Amniotic stem cell (primary cell): ENCODE measurements around the gene PTPRF.

Source experiments
- DNase-seq: peaks from one replicate; lab custom pipeline; 2025; lab: John Stamatoyannopoulos, UW

The PTPRF gene

DNA sequence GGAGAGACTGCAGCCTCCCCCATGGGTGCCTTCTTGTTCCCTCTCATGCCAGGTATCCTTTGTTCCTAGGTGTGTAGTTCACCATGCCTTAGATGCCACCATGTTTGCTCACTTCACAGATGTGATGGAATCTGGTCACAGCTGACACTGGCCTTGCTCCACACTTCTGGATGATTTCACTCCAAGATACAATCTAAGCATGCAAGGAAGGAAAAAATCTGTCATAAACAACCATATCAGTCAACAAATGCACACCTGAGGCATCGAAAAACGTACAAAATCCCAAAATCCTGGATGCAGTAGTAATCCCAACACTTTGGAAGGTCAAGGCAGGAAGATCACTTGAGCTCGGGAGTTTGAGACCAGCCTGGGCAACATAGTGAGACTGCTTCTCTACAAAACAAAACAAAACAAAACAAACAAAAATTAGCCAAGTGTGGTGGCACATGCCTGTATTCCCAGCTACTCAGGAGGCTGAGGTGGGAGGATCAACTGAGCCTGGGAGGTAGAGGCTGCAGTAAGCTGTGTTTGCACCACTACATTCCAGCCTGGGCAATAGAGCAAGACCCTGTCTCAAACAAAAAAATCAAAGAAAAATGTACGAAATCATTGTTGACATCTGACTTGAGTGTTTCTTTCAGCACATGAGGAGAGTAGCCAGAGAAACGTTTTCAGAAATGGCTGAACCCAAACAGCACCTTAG lies 17.1 kb upstream of the PTPRF start:
- no peak for DNase-seq

- no peak for DNase-seq
Measured at GRCh38 chr1:43518935-43519686, 11.6 kb upstream of the PTPRF start.

- DNase-seq = no peak
Measured at GRCh38 chr1:43520100-43520778, 10.4 kb upstream of the PTPRF start.

GRCh38 chr1:43521078-43521477 lies 9.6 kb upstream of the PTPRF start:
- DNase-seq = no peak

DNA sequence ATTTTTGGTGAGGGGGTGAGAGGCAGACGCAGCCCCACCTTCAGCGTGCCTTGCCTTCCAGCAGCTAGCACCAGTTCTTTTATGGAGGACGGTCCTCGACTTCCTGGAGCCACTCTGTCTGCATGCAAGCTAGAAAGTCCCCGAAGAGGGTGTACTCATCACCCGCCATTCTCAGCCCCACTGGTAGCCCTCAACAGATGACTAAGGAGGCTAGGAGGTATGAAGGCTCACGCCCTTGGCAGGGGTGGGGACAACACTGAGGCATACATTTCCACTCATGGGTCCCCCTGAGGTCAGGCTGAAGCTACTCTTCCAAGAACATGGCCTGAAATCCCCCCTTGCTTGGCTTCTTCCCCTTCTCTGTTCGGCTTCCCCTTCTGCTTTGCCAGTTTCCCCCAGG lies 8.9 kb upstream of the PTPRF start:
- DNase-seq = no peak

- no peak for DNase-seq
Measured at GRCh38 chr1:43522431-43522775, 8.3 kb upstream of the PTPRF start.

DNA sequence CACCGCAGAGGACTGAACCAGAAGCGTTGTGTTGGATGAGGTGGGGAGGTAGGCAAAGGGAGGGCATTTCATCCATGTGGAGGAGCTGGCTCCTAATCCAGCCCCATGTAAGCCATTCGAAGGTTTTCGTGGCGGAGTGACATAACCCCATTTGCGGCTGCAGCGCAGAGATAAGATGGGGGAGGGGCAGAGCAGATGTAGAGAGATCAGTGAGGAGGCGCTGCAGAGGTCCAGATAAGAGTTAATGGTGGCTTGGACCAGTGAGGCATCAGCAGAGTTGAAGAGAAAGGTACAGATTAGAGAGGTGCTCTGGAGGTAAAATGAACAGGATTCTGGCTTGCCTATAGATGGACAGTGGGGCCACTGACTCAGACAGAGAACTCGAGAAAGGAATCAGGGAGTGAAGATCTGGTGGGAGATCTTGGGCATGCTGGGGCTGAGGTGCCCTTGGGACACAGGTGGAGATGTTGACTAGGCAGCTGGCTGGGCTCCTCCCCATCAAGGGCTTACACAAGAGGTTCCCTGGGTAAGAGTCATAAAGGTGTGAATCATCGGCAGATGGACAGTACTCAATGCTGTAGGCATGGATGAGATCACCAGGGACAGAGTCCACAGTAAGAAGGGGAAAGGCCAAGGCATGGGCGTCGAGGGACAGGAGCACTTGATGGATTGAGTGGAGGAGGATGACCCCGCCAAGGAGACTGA lies 7.8 kb upstream of the PTPRF start:
- DNase-seq = no peak

- DNase-seq = no peak
Measured at GRCh38 chr1:43524804-43525203, 5.9 kb upstream of the PTPRF start.

DNA sequence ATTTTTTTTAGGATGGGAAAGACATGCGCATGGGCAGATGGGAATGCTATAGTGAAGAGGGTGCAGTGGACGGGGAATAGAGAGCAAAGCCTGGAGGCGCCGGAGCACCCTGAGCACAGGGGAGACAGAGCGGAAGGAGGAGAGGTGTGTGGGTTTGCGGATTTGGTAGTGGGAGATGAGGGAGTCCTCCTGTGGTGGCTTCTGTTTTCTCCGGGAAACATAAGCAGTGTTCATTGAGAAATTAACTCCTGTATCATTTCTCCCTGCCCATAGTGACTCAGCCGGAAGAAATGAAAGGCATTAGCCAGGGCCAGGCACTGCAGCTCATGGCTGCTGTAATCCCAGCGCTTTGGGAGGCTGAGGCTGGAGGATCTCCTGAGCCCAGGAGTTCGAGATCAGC lies 4.7 kb upstream of the PTPRF start:
- no peak for DNase-seq

DNA sequence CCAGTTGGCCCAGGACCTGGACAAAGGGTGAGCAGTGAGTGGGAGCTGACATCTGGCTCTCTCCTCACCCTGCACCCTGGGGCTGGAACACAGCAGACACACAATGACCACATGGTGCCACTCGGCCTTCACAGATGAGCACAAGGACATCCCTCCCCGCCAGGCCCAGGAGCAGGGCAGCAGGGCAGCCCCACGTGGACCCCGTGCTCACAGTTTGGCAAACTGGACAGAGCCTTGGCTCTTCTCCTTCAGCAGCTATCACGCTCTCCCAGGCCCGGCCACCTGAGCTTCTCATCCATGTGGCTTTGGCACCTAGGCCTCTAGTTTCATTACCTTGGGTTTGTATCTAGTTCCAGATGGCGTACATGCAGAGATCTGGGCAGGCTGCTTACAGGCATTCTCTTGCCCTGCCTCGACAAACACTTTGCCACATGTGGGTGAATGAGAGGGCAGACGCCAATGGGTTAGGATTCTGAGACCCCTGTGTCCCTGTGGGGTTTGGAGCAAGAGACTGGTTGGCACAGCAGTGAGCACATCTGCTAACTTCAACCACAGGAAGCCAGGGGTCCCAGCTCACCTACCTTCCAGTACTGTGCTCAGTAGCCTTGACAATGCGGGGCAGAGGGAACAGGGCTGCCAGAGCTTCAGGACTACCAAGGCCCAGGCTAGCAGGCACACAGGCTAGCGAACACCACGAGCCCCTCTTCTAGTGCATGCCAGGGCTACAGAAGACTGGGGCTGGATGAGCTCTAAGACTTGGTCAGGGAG lies 3.4 kb upstream of the PTPRF start:
- no peak for DNase-seq

DNA sequence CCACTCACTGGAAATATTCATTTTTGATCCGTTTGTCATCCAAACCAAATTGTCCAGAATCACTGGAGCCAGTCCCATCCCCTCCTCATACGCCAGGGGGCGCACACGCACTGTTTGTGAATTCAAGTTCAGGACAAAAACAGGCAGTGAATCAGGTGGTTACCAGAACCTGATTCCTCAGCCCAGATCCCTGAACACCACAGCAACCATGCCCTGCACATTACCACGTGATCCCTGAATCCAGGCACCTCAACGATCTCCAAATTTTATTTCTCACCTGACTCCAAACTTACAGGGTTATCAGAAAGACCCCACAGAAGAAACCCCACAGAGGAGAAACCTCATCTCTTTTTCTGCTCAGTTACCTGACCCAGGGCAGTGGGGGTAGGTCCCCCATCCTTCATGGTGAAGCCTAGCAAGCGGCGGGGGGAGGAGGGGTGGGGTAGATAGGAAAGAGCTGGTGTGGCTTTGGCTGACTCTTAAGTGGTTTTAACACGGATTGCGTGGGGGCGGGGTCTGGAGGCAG lies 1.4 kb upstream of the PTPRF start:
- peak; percentile 81 for DNase-seq

- DNase-seq = no peak
Measured at GRCh38 chr1:43531107-43531905, 623 bp downstream of the PTPRF start.

DNA sequence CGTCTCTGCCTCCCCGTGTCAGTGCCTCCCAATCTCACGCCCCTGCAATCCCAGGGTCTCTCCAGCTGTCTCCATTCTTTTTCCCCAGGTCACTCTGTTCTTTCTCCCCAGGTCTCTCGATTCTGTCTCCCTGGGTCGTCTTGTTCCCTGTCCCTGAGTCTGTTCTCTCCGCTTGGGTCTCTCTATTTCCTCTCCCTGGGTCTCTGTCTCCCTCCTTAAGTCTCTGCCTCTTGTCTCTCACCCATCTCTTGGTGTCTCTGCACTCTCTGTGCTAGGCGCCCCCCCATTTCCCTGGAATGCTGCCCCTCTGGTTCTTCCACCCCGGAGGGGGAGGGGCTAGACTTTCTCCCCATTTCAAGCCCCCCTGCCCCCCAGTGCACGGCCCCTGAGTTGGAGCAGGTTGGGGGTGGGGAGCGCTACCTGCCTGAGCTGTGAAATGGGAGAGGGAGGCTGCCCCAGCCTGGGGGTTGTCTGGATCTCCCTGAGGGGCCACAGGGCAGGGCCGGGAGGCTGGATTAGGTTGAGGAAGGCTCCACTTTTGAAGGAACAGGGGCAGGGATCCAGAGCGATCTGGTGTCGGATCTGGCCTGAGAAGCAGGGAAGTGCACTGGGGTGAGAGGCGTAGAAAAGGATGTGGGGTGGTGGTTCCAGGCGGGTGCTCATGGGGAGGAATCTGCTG lies 1.4 kb downstream of the PTPRF start:
- no peak for DNase-seq

- no peak for DNase-seq
Measured at GRCh38 chr1:43532716-43533115, 2.0 kb downstream of the PTPRF start.

DNA sequence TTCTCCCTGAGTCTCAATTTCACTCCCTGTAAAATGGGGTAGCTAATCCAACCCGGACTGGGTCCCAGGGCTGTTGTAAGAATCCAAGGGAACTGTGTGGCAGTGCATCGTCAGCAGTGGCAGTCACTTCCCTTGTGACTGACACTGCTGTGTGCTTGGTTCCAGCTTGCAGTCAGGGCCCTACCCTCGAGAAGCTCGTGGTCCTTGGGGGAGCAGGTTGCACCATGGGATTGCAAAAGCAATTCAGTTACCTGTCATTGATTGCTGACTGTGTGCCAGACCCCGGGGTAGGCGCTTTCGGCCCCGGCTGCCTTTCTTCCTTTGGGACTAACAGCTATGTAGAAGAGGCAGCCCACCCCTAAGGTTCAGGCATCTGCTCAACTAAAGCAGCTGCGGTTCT lies 2.9 kb downstream of the PTPRF start:
- no peak for DNase-seq

DNA sequence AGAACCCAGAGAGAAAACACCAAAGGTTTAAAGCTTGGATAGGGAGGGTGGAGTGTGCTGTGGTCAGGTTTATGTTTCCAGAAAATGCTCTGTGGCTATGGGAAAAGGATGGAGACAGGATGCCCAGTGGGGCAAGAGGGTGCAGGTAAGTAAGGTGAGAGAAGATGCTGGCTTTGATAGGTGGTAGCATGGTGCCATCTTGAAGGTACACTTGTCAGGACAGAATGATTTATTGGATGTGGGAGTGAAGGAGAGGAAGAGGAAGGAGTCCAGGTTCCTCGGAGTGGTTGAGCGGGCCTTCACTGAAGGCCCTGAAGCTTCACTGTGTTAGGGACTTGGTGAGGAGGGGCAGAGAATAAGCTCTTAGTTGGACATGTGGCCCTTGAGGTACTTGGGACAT lies 3.6 kb downstream of the PTPRF start:
- DNase-seq = no peak

DNA sequence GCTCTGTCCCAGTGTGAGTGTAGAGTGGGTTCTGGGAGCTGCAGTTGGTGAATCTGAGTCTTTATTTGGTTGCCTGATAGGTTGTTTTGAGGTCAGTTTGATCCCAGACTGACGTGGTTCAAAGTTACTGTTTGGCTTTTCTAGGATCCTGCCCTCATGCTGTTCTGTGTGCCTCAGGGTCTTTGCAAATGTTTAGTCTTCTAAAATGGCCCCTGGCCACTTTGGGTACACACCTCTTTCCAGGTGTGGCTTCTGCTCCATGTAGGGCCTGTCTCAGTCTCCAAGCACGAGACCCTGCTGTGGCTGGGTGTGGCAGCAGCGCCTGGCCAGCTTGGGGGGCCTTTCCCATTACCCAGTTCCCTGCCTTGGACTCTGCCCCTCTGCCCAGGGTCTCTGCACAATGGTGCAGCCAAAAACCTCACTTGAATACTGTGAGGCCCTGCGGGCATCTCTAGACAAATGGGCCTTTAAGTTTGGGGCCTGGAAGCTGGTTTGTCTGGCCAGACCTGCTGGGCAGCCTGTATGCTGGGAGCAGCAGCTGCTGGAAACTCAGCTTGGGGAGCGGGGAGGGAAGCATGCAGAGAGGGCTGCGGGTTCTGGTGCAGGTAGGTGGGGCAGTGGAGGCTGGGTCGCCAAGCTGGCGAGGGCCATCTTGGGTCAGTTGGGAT lies 5.6 kb downstream of the PTPRF start:
- DNase-seq = no peak

DNA sequence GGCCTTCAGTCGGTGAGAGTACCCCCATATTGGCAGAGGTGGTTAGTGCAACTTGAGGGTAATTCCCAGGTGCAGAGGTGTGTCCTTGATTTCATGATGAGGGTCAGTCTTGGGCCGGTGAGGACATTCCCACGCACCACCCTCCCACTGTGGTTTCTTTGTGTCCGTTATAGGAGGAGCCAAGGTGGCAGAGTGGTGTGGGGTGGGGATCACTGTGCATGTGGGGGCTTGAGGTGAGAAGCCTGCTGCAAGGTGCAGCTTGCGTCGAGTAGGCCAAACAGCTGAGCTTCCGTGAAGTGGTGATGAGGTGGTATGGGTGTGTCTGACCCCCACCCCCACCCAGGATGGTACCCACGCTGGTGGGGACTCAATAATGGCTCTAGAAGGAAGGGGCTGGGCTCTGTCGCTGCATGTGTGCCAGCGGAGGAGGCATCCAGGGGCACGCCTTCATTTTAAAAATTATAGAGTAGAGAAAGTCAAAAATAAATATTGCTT lies 6.2 kb downstream of the PTPRF start:
- DNase-seq = no peak

- DNase-seq = no peak
Measured at GRCh38 chr1:43537423-43538142, 6.9 kb downstream of the PTPRF start.
